ENCODE results near the gene C1orf159.

DNA sequence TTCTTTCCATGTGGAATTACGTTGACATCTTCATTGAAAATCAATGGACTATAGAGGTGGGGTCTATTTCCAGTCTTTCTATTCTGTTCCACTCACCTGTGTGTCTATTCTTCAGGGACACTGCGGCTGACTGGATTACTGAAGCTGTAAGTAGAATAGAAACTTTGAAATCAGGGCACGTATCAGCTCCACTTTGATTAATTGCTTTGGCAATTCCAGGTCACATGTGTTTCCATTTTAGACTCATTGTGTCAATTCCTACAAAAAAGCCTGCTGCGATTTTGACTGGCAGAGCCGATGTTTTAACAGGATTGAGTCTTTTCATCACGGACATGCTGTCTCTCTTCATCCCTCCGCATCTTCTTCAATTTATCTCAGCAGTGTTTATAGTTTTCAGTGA lies 20.9 kb downstream of the C1orf159 start:
- TF ChIP-seq POLR2A (IDR thresholded peaks at IDR 0.05): no peak
- TF ChIP-seq, protein P1, sequence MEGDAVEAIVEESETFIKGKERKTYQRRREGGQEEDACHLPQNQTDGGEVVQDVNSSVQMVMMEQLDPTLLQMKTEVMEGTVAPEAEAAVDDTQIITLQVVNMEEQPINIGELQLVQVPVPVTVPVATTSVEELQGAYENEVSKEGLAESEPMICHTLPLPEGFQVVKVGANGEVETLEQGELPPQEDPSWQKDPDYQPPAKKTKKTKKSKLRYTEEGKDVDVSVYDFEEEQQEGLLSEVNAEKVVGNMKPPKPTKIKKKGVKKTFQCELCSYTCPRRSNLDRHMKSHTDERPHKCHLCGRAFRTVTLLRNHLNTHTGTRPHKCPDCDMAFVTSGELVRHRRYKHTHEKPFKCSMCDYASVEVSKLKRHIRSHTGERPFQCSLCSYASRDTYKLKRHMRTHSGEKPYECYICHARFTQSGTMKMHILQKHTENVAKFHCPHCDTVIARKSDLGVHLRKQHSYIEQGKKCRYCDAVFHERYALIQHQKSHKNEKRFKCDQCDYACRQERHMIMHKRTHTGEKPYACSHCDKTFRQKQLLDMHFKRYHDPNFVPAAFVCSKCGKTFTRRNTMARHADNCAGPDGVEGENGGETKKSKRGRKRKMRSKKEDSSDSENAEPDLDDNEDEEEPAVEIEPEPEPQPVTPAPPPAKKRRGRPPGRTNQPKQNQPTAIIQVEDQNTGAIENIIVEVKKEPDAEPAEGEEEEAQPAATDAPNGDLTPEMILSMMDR (IDR thresholded peaks at IDR 0.05): no peak
